ENCODE measurements around the gene TPM4.

Gene TPM4

DNA sequence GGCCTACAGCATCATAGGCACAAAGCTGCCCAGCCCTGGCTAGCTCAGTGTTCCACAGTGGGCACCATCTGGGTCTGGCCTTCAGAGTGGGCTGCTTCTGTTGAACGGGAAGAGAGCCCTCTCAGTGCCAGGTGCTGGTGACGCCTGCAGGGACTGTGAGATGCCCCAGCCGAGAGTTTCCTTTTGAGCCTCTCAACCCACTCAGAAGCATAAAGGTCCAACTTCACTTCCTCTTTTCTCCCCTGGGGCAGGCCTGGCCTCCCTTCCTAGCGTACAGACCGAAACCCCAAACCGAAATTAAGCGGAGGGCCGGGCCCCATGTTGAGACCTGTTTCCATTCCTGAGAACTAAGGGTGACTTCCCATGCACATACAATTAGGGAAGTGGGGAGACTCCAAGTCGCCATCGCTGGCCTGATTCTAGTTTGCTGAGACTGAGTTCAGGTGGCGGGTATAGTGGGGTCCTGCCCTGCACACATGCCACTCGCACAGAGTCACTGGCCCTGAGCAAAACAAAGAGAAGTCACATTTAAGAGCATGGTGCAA lies 42.3 kb downstream of the TPM4 start:
- ChIA-PET CTCF (interaction anchor here (0.6 to 3.1 kb wide), 14 partner anchors 10 to 79 kb away, joined by 3 to 16 read pairs (median 3); partner anchors contain the start of genes AP1M1, FAM32A and HSH2D), POLR2A (interaction anchor here (0.6 to 1.5 kb wide), 4 partner anchors 27 to 67 kb away, joined by 3 to 11 read pairs (median 4); partner anchors contain the start of gene FAM32A)
- DNase-seq (ENCODE audit: extremely low spot score) = peak; percentile 88
- TF ChIP-seq, protein P1, sequence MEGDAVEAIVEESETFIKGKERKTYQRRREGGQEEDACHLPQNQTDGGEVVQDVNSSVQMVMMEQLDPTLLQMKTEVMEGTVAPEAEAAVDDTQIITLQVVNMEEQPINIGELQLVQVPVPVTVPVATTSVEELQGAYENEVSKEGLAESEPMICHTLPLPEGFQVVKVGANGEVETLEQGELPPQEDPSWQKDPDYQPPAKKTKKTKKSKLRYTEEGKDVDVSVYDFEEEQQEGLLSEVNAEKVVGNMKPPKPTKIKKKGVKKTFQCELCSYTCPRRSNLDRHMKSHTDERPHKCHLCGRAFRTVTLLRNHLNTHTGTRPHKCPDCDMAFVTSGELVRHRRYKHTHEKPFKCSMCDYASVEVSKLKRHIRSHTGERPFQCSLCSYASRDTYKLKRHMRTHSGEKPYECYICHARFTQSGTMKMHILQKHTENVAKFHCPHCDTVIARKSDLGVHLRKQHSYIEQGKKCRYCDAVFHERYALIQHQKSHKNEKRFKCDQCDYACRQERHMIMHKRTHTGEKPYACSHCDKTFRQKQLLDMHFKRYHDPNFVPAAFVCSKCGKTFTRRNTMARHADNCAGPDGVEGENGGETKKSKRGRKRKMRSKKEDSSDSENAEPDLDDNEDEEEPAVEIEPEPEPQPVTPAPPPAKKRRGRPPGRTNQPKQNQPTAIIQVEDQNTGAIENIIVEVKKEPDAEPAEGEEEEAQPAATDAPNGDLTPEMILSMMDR (IDR thresholded peaks at IDR 0.05; ENCODE audit: control extremely low read depth, extremely low read depth, low read depth, missing control alignments) = no peak

- CTCF ChIA-PET = interaction anchor here (1.1 to 3.1 kb wide), 4 partner anchors 8 to 78 kb away, joined by 3 to 16 read pairs (median 8); partner anchors contain the start of genes AP1M1, FAM32A and RAB8A
- POLR2A ChIA-PET = interaction anchor here (0.7 to 1.2 kb wide), 2 partner anchors 24 to 323 kb away, joined by 3 to 8 read pairs; partner anchors contain the start of gene HSH2D
These were observed 43.0 kb downstream of the TPM4 start for GRCh38 chr19:16119075-16119857.

DNA sequence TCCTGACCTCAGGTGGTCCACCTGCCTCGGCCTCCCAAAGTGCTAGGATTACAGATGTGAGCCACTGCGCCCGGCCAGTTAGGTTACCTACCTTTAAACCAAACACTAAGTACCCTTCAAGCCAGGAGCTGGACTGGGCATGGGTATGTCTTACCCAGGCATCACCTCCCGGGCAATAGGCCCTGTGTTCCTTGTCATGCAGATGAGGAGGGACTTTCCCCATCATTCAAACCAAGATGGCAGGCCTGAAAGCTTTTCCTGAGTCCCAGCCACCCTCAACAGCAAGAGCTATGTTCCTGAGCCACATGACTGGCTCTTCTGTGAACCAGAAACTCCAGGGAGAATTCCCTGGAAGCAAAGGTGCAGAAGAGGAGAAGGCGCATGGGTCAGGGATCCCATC lies 44.8 kb downstream of the TPM4 start:
- POLR2A ChIA-PET = no interaction called here
- CTCF ChIA-PET = interaction anchor here (0.9 to 1.7 kb wide), 4 partner anchors 9 to 20 kb away, joined by 3 to 6 read pairs (median 3); partner anchors contain the start of gene RAB8A

More at GRCh38 chr19:16119075-16119857, 43.0 kb downstream of the TPM4 start:
- peak; percentile 55 for DNase-seq (ENCODE audit: extremely low spot score)

DNA sequence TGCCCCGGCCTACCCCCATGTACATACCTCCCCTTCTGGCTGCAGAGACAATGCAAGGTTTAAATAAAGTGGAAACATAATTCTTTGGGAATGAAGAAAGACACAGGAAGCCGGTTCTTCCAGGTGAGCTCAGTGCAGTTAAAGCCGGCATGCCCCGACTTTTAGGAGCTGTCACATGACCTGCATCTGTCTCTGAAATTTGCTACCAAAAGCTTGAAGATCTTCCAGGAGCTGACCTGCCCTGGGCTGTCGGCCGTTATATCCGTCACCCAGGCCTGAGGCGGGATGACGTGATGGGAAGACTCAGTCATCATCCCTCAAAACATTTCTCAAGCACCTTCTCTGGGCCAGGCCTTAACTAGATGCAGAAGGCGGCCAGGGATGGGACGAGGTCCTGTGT lies 45.7 kb downstream of the TPM4 start:
- TF ChIP-seq, protein P1 (IDR thresholded peaks at IDR 0.05; ENCODE audit: control extremely low read depth, extremely low read depth, low read depth, missing control alignments) = no peak
- CTCF ChIA-PET = interaction anchor here (1.0 to 1.7 kb wide), 2 partner anchors 11 to 13 kb away, joined by 3 to 6 read pairs; partner anchors contain the start of gene RAB8A
- POLR2A ChIA-PET = no interaction called here

More for the DNA sequence above, 44.8 kb downstream of the TPM4 start:
- no peak for DNase-seq (ENCODE audit: extremely low spot score)
- TF ChIP-seq, protein P1 (IDR thresholded peaks at IDR 0.05; ENCODE audit: control extremely low read depth, extremely low read depth, low read depth, missing control alignments) = no peak

GRCh38 chr19:16124953-16125352 lies 48.7 kb downstream of the TPM4 start:
- TF ChIP-seq, protein P1 (IDR thresholded peaks at IDR 0.05; ENCODE audit: control extremely low read depth, extremely low read depth, low read depth, missing control alignments) = no peak
- ChIA-PET POLR2A (no interaction called here), CTCF (no interaction called here)
- DNase-seq (ENCODE audit: extremely low spot score) = no peak

More for the DNA sequence above, 45.7 kb downstream of the TPM4 start:
- no peak for DNase-seq (ENCODE audit: extremely low spot score)

GRCh38 chr19:16125737-16126495 lies 49.6 kb downstream of the TPM4 start:
- TF ChIP-seq, protein P1 (IDR thresholded peaks at IDR 0.05; ENCODE audit: control extremely low read depth, extremely low read depth, low read depth, missing control alignments) = no peak
- ChIA-PET CTCF (interaction anchor here (1.0 kb wide), 1 partner anchor 15 kb away, joined by 5 read pairs; no protein-coding TSS in a partner anchor), POLR2A (interaction anchor here (0.5 to 0.7 kb wide), 2 partner anchors 84 to 799 kb away, joined by 3 to 4 read pairs; no protein-coding TSS in a partner anchor)
- DNase-seq (ENCODE audit: extremely low spot score) = no peak
